HuH-7 (cell line): ENCODE data around the gene RAD9A.
A peak's percentile ranks its signal among the peaks of the same experiment; 100 is the strongest.

ENCODE experiments used
- DNase-seq: peaks from one replicate; pipeline ENCODE4 v3.0.0; 2011; ENCODE audit warnings: low spot score

RAD9A gene

DNA sequence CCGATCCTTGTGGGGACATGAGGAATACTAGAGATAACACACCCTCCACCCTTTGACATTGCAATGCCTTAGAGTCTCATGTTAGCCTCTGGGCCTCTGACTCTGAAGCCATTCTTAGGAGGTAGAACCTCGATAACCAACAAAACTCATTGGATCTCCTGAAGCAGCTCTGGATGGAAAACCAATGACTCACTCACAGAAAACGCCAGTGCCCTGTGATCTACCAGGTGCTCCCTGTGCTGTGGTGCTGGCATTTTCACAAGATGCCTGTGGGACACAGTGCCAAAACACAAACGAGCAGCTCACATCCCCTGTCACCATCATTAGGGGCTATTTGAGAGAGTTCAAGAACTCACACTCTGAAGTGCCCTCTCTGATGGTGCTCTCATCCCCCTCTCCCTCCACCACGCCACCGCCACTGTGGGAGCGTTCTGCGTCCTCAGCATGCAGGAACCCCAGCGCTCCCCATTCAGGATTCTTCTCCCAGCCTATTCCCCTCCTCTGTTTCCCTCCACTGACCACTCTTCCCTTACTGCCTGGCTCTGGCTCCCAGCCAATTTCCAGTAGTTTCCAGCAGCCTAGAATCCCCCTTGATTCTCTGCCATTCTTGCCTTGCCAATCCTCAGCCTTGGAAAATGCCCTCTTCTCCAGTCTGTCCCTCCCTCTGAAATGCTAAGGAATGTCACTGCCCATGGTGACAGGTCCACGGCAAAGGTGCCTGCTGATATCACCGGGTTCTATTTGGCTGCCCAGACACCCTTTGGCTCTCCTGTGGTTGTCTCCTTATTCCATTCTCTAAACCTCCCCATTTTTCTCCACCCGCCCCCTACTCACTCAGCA lies 33.7 kb upstream of the RAD9A start:
- DNase-seq, result no peak

DNA sequence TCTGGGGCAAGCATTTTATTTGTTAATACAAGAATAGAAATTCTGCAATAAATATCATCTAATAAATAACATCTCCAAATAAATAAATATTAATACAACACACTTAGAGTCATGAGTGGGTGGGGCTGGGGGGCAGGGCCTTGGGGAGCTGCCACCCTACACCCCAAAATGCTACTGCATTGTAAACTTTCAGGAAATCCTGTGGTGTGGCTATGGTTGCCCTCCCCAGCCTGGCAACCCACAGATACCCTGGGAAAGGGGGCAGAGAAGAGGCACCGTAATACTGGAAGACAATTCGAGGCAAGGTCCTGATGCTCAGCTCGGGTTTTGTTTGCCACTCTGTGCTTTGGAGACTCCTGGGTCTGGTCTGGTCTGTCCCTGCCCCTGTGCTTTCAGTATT lies 27.6 kb upstream of the RAD9A start:
- DNase-seq, result no peak

DNA sequence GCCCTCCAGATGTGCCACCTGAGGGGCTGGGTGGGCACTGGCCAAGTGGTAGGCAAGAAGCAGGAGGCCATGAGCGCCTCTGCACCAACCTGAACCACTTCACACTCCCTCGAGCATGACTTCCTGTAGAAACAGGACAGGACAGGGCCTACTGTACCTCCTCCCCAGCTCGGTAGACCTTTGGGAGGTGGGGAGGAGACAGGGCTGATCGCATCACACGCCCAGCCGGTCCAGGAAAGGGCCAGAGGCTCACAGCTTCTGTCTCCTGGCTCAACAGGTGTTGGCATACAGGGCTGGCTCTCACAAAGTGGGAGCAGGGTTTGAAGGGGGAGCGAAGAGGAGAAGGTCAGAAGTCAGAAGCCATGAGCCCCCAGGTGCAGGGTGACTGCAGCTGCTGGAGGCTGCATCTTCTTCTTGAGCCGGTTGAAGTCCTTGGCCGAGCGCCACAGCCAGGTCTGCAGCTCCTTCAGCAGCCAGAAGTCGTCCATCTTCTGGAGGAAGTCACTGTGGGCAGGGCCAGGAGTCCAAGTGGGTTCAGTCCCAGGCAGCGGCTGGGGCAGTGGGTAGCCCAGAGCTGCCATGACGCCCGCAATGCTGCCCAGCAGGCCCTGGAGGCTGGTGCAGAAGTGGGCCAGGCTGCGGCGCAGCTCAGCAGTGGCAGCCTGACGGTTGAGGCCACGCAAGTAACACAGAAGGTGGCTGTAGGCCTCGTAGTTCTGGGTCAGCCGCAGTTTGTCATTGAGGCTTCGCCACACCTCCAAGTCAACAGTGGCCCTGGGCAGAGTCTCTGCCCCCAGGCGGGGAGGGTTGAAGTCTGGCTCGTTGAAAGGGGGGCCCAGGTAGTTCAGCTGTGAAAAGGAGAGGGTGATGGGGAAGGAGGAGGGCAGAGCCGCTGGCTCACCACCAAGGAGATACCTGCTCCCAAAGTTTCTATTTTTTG lies 26.7 kb upstream of the RAD9A start:
- no peak for DNase-seq

DNA sequence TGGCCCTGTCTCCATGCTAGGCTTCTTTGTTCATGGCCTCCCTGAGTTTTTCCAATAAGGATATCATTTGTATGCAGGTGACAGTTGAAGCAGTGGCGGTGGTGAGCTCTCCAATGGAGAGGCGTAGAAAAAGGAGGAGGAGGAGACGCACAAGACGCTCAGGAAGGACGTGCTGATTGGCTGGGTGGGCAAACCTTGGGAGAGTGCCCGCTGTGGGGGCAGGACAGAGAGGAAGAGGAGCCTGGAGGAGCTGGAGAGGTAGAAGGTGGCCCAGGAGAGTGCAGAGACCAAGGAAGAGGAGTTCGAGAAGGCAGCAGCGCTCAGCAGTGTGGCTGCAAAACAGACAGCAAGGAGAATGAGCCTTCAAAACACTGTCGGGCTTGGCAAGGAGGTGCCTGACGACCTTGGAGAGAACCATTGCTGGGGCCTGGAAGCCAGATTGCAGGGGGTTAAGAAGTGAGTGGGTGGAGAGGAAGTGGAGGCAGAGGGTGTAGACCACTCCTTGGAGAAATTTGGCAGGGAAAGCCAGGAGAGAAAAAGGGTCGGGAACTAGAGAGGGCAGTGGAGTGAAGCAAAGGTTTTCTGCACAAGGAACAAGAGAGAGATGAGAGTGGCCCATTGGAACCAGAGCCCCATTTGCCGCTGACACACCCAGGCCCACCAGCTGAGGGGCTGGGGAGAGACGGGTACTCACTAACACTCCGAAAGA lies 25.9 kb upstream of the RAD9A start:
- DNase-seq, result no peak

DNA sequence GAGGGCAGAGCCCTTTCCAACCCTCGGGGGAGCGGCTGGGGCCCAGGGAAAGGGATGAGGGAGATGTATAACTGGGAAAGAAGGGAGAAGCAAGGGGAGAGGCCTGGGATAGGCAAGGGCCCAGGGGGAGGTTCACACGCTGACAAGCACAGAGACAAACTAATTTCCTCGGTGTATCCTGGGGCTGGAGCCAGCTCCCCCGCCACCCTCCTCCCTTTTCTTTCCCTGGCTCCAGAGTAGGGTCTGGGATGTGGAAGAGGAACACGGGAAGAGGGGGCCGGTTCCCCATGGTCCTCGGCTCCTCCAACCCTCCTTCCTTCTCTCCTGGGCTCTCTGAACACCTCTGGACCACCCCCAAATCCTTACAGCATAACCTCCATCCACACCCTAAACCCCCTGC lies 25.2 kb upstream of the RAD9A start:
- DNase-seq, result no peak

DNA sequence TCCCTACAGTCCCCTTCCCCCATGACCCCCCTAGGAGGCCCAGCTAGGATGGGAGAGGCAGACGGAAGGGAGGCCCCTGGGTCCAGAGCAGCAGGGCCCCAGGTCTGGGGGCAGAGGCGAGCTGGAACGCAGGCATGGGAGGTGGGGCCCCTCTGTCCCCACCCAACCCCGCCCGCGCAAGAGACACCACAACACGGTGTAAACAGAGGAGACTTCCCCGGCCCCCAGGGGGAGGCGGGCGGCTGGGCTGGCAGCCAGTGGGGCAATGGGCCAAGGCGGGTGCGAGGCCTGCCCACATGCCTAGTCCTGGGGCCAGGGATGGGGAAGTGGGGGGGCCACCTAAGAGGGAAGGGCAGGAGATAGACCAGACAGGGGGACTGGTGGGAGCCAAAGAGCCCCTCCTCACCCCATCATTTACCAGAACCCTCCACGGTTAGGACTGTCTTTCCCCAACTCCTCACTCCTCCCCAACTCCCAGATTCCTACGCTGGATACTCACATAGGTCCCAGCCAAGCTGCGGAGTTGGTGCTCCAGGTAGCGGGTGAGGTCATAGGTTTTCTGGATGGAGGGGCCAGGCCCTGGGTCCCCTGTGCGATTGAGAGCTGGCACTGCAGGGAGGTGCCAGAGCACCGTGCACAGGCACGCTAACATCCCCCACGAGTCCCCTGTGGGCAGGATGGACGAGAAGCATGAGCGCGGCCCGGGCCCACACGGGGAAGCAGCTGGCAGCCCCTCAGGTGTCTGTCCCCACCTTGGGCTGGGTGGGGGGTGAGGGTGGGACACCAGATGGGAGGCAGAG lies 24.6 kb upstream of the RAD9A start:
- no peak for DNase-seq

DNA sequence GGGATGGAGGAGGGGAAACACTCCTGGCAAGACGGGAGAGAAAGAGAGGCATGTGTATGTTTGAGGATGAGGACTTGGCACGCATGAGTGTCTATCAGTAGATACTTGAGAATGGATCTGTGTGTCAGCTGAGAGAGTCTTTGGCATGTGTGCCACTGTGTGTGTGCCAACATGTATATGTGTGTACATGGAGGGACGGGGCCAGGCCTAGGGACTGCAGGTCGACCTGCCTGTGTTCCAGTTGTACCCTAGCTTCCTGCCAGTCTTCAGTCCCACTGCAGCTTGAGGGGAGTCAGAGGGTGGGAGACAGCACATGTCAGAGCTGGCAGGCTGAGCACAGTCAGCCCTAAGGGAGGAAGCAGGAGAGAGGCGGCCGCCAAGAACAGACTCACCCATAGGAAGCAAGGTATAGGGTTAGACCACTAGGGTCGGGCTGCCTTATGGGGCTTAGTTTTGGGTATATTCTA lies 24.0 kb upstream of the RAD9A start:
- no peak for DNase-seq

DNA sequence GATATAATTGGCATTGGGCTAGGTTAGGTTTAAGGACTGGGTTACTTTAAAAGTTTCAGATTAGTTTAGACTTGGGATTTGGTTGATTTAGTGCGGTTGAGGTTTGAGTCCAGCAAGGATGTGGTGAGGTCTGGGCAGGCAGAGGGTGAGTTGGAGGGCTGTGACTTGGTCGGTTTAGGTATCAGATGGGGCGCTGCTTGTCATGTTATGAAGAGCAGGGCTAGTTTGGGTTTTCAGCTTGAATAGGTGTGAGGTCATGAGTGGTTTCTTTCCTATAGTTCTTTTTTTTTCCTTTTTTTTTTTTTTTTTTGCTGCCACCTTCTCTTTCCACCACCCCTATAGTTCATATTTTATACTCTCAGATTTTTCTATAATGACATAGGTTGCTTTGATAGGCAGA lies 23.2 kb upstream of the RAD9A start:
- no peak for DNase-seq

DNA sequence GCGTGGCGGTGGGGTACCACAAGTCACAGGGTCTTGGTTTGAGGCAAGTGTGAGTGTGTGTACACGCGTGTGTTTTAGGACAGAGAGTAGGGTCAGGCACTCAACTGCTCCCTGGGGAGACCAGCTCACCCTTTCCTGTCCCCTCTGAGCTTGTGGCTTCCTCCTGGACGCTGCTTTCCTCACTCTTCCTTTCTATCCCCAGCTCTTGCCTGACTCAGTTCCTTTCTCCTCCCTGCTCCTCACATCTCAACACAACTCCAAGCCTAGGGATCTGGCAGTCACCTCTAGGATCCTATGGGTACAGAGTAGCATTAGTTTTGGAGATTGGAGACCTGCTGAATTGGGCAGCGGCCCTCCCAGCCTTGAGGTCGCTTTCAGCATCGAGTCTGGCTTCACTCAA lies 22.5 kb upstream of the RAD9A start:
- no peak for DNase-seq

DNA sequence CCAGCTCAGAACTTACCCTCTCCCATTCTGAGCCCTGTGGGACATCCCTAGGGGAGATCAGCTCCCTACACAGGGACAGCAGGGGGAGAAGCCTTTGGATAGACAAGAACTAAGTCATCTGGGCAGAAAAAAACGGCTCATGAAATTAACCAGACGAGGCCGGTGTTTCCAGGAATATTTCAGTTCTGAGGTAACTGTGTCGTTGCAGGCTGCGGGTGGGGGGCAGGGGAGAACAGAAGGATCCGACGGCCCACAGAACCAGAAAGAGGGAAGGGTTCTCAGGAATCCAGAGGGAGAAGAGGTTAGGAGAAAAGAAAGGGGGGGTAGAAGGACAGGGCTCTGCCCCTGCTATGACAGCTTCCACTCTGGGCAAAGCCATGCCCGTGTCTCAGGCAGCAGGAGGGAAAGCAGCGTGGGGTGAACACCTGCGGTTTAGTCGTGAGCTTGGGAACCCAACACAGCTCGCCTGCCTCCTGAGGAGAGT lies 21.9 kb upstream of the RAD9A start:
- no peak for DNase-seq

DNA sequence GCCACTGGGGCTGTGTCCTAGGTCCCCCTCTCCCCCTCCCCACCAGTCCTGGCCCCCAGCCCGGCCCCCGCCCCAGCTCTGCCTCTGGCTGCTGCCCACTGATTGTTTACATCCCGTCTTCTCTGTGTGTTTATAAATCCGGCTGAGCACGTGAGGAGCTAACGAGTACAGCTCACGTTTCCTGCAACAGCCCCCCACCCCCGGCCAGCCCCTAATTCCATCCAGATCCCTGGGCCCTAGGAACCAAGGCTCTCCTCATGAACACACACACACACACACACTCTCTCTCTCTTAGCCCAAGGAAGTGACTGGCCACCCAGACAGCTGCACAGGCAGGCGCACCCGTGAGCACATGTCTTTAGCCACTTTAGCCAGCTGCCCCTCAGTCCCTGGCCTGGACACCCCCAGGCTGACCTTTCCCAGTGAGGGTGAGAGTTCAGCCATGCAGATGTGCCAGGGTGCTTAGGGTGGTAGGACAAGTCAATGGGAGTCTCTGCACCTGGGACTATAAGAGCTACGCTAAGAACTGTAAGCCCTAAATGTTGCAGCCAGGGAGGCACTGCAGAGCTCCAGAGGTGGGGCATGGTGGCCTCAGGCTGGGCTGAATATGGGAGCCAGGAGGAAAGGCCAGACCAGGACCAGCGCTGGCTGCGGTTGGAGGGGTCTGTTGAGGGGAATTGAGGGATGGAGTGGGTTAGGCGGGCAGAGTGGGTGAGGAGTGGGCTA lies 21.3 kb upstream of the RAD9A start:
- DNase-seq, result no peak

DNA sequence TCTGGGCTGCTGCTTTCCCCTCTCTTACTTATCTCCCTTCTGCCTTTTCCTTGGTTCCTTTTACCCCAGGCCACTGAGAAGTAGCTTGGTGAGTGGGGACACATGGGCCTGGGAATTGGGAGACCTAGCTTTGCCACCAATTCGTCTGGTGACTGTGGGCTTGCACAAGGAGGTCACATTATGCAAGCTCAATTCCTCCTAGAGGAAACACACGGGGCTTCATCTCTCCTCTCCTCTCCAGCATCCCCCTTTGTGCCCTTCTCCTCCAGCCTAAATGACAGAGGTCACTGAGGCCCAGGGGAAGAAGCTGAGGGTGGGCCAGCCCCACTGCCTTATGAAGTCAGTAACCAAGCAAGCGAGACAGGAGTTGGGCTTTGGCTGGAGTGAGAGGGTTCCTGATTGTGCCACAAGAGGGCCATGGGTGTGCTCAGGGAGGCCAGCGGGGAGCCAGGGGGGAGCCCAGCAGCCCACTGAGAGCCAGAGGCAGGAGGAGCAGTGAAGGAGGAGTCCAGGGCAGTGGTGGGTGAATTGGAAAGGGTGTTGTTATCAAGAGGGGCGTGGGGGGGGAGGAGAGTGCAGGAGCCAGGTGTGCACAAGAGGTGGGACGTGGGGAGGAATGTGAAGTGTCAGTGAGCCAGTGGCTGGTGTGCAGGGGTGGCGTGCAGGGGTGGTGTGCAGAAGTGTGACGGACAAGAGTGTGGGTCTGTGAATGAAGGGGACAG lies 20.4 kb upstream of the RAD9A start:
- peak; percentile 100 for DNase-seq

DNA sequence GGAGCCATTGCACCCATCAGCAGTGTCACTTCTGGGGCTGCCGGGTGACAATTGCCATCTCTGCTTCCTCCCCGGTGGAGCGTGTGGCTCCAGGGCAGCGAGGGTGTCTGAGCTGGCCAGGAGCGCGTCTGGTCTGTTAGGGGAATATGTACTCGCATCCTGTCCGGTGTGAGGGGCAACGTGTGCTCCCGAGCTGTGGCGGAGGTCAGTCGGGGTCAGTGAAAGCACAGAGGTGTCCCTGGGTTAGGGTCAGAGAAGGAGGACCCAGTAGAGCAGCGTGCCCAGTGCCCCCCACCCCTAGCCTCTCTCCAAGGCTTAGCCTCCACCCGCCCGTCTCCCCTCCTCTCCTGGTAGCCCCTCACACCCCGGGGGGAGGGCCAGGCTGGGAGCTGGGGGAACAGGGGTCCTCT lies 19.9 kb upstream of the RAD9A start:
- peak; percentile 87 for DNase-seq

DNA sequence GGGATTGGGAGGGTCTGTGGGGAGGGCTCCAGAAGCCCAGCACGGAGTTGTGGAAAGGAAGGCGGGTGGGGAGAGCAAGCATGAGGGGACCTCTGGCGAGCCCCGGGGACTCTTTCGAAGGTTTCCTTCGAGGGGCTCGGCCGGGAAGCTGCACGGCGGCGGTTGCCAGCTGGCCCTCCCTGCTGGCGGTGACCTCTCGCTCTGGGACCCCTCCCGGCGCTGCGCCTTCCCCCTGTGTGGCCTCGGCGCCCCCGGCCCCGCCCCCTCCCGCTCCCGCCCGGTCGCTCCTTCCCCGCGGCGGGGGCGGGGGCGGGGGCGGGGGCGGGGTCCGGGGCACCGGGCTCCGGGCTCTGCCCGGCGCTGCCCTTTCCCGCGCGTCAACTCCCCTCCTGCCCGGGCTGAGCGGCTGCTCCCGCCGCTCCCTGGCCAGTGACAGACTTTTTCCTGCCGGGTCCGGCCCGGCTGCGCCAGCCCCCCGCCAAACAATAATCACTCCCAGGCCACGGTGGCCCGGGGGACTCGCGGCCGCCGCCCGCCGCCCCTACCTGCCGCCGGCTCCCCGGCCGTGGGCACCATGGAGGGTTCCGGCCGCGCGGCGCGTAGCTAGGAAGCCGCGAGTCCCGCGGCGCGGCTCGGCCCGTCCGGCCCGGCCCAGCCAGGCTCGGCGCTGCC lies 19.3 kb upstream of the RAD9A start:
- DNase-seq, result peak; percentile 96

DNA sequence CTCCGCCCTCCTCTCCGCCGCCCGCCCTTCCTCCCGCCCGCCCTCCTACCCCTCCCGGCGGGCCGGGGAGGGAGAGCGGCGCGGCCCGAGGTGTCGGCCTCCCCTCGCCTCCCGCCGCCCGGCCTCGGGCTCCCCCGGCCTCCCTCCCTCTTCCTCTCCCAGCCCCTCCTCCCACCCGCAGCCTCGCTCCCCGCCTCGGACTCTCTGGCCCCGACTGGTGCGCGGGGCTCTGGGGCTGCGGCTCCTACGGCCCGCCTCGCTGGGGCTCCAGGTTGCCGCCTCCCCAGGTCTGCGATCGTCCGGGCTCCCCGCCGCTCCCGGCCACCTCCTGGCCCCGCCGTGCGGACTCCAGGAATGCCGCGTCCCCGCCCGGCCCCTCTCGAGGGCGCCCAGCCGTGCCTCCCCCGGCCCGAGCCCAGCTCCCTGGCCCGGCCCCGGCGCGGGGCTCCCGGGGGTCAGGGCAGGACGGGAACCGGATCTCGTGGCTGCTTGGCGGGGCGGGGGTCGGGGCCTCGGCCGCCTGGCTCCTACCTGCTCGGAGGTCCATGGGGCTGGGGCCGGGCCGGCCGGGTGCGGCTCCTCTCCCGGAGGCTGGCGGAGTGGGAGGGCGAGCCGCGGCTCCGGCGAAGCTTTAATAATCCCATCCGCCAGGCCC lies 18.7 kb upstream of the RAD9A start, which contains the start of gene CLCF1:
Gene CLCF1, minus strand, starts transcription at position 606 of the 655 bp plus-strand sequence. Its CDS starts 59 bp downstream, at position 547.
- DNase-seq, result peak; percentile 97

DNA sequence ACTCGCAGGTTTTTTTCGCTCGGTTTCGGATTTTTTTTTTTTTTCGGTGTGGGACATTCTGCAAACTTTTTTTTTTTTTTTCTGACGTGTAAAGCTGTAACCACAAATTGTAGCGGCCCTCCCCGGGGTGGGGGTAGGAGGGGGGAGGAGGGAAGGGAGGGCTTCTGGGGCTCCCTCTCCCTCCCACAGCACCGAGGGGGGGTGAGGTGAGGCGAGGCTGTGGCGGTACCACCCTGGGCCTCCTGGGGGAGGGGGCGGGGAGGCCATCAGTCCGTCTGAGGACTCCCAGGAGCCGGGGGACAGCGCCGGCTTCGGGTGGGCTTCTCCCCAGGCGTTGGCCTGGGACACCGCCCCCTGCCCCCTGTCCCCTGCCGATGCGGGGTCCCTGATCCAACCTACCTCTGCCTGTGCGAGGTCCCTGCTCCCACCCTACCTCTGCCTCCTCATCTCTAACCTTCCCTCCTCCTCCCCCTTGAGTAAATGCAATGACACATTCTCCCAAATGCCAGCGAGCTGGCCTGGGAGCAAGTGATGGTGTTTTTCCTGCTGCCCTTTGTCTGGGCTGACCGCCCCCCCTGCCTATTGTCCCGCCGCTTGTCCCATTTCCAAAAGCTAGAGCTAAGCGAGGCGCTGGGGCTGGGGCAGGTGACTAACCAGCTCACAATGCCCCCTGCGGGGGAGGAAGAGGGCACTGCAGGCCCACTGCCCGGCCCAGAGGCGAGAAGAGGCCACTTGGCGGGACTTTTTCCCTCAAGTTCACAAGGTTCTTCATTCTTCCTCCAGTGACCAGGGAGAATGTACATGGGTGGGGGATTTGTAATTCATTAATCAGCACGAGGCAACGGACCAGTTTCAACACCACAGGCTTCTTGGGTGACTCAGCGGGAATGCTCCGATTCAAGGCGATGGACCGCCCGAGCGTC lies 17.9 kb upstream of the RAD9A start:
- DNase-seq, result peak; percentile 100

DNA sequence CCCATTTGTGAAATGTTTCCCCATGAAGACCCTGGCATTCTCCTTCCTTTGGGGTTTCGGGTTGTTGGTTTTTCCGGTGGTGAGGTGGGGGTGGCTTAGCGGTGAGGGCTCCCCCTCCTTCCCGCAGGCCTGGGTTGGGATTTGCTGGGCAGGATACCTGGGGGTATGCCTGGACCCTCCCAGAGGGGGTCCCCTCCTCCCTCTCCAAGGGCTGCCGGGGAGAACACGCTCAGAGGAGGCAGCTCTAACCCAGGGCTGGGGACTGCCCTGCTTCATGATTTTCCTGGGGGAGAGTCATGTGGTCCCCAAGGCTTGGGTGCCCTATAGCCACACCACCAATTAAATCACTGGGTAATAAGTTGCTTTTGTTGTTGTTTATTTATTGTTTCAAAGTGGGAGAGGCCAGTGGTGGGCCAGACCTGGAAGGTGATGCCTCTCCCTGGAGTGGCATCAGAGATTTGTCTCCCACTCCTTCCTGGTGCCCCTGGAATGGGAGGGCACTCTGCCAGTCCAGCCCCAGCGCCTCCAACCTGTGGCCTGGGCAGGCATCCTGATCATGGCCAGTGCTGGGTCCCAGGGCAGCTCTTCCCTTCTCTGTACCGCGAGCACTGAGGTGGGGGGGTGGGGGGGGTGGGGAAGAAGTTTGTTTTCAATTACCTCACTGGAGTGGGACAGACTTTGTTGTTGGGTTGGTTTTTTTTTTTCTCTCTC lies 17.1 kb upstream of the RAD9A start:
- no peak for DNase-seq
